ENCODE results near the gene PRSS21.

The PRSS21 gene

DNA sequence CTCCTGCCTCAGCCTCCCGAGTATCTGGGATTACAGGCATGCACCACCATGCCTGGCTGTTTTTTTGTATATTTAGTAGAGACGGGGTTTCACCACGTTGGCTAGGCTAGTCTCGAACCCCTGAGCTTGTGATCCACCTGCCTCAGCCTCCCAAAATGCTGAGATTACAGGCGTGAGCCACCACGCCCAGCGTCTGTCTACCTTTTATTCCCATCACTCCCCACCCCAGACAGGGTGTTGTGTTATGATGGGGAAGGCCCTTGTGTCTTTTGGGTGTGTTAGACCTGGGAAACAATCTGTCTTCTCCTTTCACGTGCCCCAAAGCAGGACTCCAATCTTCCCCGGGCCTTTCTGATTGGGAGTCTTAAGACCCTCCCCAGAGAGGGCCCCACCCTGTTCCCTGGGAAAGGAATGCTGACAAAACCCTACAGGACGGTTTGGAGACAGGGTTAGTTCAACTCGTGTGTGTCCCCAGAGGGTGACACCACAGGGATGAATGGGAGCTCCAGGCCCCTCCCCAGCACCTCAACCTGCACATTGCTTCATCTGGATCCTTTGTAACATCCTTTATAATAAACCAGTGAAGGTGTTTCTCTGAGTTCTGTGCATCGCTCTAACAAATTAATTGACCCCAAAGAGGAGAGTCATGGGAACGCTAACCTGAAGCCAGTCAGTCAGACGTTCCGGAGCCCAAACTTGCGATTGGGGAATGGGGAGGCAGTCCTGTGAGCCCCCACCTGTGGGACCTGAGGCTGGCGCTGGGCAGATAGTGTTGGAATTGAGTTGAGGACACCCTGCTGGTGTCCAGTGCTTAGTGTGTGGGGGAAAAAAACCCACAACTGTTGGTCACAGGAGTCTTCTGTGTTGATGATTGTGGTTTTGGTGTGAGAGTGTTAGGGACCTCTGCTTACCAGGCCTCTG lies 36.8 kb upstream of the PRSS21 start:
- no peak for DNase-seq

DNA sequence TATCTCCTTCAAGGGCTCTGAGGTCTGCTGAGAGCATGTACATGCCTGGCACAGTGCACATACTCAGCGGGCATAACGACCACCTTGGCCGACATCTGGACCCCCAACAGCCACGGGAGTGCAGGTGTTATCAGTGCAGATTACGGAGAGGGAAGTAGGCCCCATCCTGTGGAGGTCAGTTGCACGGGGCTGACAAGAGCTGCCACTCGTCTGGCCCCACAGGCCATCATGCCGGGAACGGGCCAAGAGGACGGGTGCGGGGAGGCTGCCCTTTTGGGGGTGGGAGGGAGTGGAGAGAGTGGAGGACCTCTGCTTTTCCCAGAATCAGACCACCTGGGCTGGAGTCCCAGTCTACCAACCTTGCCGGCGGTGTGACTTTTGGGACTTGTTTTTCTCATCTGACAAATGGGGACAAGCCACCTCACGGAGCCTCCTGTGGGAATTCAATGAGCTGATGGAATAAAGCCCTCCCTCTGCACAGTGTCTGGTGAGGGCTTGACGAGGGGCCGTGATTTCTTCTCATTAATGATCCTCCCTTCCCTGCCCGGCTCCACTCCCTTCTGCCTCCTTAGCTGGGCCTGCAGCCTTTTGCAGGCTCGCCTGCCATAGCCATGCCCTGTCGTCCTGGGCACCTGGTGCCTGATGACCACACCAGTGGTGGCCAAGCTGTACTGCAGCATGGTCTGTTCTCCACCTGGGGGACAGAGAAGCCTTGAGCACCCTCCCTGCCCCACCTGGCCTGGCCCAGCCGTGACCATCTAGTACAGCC lies 34.3 kb upstream of the PRSS21 start:
- no peak for DNase-seq

DNA sequence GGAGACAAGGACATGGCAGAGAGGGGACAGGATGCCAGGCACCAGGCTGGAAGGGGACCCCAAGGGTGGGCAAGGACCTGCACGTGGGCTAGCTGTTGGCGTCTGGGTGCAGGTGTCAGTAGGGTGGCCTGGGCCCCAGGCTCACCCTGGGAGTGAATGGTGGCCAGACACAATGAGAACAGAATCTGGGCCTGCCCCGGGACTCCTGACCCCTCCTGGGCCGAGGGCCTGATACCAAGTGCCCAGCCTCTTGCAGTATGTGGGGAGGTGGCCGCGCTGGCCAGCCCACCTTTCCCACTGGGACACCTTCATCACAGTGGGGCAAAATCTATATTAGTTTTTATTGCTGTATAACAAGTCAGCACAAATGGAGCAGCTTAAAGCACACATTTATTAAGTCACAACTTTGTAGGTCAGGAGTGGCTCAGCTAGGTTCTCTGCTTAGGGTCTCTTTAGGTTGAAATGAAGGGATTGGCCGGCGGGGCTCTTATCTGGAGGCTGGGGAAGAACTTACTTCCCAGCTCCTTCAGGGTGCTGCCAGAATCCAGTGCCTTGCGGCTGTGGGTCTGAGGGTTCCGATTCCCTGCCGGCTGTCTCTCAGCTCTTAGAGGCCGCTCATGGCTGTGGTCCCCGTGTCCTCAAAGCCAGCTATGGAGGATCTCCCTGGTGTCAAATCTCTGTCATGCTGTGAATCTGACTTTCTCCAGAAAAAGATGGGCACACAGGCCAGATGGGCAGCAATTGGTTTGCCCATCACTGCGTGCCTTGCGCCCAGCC lies 33.3 kb upstream of the PRSS21 start:
- no peak for DNase-seq

DNA sequence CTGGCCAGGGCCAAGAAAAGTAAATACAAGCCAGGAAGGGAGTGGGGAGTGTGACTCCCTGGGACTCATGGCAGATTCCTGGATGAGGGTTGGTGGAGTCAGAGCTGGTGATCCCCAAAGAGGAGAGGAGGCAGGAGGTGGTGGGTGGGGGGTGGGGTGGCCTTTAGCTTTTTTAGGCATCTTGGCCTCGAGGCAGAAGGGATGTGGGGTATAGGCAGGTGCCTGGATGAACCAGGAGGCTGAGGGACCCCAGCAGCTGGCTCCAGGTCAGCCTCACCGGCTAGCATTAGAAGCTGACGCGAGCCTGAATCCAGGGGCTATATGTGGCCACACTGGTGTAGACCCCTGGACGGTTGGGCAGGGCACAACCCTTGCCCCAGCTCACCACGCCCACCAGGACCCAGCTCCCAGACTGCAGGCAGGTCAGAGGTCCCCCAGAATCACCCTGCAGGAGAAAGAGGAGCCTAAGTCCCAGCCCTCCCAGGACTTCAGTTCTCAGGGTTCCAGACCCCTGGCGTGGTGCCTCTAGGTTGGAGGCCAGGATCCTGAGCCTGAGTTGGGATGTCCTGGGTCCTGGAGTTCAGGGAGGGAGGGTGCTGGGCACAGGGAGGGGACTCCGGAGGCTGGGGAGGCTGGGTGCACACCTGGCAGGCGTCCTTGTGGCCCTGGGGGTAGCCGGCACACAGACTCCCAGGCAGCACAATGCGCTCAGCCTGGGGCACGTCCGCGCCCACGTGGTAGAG lies 32.5 kb upstream of the PRSS21 start:
- DNase-seq = no peak

DNA sequence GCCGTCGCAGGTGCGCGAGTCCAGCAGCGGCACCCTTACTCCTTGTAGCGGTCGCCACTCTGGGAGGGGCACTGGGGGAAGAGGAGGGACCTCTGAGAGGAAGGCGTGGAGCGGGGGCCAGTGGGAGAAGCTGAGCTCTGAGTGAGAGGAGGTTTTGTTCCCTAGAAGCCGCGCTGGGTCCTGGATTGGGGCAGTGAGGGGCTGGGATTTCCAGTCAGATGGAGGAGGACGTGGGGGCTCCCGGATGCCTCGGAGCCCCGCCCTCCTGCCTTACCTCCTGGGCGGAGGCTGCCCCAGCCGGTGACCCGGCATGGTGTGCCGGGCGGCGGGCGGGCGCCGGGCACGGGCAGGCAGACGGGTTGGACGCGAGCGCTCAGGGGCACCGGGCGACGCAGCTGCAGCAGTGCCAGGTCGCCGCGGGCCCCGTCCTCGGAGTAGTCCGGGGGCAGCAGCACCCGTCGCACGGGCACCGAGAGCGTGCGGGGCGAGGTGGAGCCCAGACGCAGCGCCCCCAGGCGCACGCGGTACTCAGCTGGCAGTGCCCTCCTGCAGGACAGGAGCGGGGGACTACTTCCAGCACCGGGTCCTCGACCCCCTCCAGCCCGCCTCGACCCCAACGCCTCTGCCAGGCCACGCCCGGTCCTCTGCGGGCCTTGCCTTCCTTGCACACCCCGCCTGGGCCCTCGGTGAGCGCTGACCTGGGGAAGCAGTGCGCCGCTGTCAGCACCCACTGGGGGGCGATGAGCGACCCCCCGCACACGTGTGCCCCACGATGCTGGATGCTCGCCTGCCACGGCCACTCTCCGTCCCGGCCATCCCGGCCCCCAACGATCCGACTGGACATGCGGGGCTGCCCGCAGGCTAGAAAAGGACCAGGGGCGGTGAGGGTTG lies 31.7 kb upstream of the PRSS21 start:
- DNase-seq = peak; percentile 59

DNA sequence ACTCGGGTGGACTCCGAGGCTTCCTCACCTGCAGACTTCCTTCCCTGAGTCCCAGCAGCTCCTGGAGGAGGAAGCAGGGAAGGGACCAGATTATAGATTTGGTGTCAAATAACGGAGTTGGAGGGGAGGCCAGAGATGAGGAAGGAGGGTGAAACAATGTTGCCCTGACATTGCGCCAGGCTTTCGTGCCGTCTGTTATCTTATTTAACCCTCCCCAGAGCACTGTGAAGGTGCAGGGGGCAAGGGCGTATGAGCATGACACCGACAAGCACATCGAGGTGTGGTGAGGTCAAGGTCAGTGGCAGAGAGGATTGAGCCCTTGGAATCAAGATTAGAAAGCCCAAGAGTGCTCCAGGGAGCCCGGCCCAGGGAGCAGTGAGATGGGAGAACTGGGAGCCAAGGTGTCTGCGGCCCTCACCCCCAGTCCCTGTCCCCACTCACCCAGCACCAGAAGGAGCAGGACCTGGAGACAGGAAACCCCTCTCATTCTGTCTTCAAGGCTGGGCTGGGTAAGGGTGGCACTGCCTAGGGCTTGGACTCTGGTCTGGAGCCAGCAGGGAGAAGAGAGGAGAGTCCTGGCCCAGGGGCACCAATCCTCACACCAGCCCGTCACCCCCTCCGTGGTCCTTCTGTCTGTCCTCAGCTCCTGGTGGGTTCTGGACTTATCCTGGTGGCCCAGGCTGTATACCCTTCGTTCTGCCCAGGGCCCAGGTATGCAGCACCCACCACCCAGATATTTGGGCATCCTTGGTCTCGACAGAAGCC lies 30.8 kb upstream of the PRSS21 start:
- no peak for DNase-seq

DNA sequence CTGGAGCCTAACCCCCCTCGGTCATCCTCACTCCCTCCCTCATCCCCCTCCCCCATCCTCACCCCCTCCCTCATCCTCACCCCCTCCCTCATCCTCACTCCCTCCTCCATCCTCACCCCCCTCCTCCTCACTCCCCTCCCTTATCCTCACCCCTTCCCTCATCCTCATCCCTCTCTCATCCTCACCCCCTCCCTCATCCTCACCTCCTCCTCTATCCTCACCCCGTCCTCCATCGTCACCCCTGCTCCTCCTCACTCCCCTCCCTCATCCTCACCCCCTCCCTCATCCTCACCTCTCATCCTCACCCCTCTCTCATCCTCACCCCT lies 30.2 kb upstream of the PRSS21 start:
- DNase-seq = no peak

DNA sequence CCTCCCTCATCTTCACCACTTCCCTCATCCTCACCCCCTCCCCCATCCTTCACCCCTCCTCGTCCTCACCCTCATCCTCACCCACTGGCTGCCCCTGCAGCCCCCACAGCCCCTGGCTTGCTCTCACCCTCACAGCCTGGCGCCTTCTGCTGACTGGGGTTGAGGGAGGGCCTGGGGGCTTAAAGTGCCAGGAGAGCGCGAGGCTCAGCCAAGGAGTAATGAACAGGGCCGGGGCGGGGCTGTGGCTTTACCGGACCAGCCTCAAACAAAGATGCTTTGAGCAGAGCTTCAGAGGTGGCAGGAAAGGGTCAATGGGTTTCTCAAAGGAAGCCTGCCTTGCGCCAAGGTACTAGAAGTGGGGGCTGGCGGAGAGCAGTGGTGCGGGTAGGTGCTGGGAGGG lies 29.6 kb upstream of the PRSS21 start, which contains the start of gene PRSS33:
Gene PRSS33 (minus strand): TSS at position 155 of the 400 bp plus-strand sequence. CDS start 1,013 bp downstream, outside the sequence.
- DNase-seq = peak; percentile 33

DNA sequence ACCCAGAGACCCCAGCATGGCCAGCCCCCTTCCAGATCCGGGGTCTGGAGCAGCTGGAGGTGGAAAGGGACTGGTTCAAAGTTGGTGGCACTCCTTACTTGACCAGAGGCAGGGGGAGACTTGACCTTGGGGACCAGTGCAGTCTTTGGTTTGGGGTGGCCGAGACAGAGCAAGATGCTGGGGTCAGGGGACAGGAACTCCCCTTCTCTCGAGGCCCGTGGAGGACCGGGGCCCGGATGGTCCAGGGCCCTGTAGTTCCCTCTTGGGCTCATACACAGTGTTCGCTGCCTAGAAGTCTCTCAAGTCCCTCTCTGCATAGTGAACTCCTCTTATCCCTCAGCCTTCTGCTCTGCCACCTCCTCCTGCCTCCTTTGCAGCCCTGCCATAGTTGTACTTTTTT lies 29.1 kb upstream of the PRSS21 start:
- DNase-seq = no peak

DNA sequence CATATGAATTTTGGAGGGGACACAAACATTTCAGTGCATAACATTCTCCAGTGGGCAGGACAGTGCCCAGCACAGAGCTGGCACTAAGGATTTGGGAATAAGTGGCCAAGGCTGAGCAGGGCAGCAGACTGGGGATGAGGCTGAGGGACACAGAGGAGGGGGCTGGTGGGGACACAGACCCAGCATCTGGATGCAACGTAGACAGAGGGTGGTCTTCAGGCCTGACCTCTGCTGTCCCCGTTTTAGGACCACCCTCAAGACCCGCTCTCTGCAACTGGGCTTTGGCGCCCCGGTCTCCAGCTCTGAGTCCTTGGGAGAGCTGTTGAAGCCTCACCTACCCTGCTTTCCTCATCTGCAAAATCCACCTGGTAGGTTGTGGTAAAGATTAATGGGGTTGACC lies 26.4 kb upstream of the PRSS21 start:
- no peak for DNase-seq

DNA sequence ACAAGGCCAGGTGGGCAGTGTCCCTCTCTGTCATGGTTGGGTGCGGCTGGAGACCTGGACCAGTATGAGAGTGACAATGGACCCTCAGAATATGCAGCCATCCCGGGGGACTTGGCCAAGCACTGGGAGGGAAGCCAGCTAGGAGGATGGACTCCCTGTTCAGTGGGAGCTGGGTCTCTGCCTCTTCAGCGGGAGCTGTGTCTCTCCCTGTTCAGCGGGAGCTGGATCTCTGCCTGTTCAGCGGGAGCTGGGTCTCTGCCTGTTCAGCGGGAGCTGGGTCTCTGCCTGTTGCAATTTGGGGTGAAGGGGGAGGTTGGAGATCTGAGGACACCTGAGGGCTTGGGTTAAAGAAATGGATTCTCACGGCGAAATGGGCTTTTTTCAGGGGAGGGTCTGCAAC lies 25.9 kb upstream of the PRSS21 start:
- DNase-seq = no peak

DNA sequence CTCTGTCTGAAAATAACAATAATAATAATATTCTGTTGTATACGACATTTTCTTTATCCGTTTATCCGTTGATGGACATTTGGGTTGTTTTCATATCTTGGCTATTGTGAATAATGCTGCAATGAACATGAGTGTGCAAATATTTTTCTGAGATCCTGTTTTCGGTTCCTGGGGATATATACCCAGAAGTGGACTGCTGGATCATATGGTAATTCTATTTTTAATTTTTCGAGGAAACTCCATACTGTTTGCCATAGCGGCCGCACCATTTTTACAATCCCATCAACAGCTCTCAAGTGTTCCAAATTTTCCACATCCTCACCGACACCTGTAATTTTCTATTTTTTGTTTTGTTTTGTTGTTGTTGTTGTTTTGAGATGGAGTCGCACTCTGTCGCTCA lies 24.1 kb upstream of the PRSS21 start:
- no peak for DNase-seq

DNA sequence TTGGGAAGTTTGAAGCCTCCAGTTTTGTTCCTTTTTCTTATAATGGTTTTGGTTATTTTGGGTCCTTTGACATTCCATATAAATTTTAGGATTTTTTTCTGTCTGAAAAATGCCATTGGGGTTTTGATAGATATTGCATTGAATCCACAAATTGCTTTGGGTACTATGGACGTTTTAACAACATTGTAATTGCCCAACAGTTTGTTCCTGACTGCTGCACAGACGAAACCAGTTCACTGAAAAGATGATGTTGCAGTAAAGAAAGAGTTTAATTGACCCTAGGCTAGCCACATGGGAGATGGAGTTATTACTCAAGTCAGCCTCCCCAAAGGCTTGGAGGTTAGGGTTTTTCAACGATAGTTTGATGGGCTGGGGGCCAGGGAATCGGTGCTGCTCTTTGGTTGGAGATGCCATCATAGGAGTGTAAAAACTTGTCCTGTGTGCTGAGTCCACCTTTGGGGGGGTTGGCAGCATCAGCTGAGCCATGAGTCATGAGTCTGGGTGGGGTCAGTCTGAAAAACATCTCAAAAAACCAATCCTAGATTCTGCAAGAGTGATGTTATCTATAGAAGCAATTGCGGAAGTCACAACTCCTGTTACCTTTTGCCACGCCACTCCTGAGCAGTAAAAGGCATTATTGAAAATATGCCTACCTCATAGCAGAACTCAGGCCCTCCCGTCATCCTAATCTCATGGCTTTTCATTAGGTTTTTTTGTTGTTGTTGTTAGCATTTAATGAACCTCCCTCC lies 21.5 kb upstream of the PRSS21 start:
- no peak for DNase-seq

DNA sequence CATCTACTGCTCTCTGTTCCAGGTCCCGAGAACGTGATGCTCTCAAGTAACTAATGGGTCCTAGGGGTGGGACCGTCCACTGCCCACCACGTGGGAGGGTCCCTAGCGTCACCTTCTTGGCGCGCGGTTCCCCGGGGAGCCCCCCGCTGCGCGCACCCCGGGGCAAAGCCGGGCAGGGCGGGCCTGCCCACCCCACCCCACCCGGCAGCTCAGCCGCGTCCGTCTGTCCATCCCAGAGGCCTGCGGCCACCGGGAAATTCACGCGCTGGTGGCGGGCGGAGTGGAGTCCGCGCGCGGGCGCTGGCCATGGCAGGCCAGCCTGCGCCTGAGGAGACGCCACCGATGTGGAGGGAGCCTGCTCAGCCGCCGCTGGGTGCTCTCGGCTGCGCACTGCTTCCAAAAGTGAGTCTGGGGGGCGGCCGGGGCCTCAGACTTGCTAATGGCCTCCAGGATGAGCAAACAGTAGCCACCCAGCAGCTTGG lies 18.3 kb upstream of the PRSS21 start:
- DNase-seq = no peak

DNA sequence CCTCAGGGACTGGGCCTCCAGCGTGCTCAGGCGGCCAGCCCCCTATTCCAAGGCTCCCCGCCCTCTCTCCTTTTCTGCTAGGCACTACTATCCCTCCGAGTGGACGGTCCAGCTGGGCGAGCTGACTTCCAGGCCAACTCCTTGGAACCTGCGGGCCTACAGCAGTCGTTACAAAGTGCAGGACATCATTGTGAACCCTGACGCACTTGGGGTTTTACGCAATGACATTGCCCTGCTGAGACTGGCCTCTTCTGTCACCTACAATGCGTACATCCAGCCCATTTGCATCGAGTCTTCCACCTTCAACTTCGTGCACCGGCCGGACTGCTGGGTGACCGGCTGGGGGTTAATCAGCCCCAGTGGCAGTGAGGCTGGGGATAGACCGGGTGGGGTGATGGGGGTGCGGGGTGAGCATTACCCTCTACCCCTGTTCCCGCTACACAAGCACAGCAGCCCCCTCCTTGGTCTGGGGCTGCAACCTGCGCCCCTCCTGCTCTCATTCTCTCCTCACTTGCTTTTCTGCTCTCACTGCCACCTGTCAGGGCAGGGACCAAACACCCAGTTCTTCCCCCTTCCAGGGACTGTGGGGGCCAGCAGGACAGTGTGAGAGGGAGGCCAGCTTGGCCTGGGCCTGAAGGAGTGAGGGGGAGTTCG lies 17.7 kb upstream of the PRSS21 start:
- no peak for DNase-seq

DNA sequence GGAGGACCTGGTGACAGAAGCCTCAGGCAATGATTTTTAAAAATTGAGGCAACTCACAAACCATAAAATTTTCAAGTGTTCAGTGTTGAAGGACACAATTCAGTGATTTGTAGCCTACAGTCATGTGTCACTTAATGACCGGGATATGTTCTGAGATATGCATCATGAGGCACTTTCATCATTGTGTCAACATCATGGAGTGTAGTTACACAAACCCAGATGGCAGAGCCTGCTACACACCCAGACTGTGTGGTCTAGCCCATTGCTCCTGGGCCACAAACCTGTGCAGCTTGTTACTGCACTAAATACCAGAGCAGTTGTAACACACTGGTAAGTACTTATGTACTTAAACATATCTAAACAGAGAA lies 17.2 kb upstream of the PRSS21 start:
- peak; percentile 86 for DNase-seq

DNA sequence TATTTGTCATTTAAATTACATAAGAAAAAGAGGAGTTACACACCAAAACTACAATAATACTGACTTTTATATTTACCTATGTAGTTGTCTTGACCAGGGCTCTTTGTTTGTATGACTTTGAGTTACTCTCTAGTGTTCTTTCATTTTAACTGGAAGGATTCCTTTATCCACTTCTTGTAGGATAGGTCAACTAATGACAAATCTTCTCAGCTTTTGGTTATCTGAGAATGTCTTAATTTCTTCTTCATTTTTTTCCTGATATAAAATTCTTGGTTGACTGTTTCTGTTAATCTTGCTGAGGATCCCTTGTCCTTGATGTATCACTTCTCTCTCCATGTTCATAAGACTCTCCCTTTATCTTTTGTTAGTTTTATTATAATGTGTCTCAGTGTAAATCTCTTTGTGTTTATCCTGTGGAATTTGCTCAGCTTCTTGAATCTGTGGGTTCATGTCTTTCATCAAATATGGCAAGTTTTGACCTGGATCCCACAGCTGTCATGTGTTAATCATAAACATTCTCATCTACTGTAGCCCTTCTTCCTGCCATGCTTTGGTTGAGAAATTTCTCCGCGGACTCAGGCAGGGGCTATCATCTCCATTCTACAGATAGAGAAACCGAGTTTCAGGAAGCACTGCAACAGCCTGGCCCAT lies 13.4 kb upstream of the PRSS21 start:
- no peak for DNase-seq

DNA sequence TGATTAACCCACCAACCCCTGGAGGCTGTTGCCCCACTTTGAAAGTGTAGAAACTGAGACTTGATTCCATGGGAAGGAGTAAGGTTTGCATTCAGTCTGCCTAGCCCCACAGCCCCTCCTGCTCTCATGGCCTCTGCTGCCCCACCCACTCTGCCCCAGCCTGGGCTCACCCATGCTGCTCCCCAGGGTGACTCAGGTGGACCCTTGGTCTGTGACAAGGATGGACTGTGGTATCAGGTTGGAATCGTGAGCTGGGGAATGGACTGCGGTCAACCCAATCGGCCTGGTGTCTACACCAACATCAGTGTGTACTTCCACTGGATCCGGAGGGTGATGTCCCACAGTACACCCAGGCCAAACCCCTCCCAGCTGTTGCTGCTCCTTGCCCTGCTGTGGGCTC lies 12.3 kb upstream of the PRSS21 start:
- DNase-seq = no peak

DNA sequence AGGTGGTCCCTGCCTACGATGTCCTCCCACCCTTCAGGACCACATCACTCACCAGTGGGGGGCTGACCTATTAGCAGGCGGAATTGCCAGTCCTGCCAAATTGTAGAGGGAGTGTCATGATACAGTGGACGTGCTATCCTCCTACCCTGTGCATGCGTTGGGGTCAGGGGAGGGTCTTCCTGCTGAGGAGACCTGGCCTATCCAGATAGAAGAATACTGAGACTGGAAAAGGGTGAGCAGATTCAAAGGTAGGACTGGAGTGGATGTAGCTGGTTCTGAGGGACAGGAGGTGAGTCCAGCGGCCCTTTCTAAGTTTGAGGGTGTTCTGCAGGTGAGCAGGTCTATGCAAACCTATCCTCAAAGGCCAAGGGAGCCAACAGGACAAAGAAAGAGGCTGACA lies 10.8 kb upstream of the PRSS21 start:
- no peak for DNase-seq

Measured in NCI-H69 (cell line).